IMR-90 (cell line): ENCODE data around the gene HNRNPAB. TPM values are rescaled to one million over a fixed set of nuclear protein-coding genes. Genes with fewer than 3 reads are reported as not detected.

Source experiments
- ATAC-seq: fragments of 200-7000 bp; cut with Tn5 transposase; 2 replicates; pipeline ENCODE4 v1.9.1; 2020; ENCODE audit warnings: low read depth, mild to moderate bottlenecking, moderate library complexity
- BruUV-seq: library from RNA; stranded (reverse); fragments of 400-500 nt; replicated peaks from 2 replicates; lab custom pipeline; 2021; lab: Mats Ljungman, UMichigan
- CTCF ChIA-PET: fragments of 300-600 bp; formaldehyde crosslinking; extraction: SDS; loops from one replicate; lab custom pipeline; 2021; ENCODE audit warnings: antibody characterized with exemption; lab: Yijun Ruan, JAX
- POLR2A ChIA-PET: fragments of 300-600 bp; sonication (Branson Sonifier 250); formaldehyde crosslinking; loops from one replicate; lab custom pipeline; 2022; ENCODE audit warnings: antibody characterized with exemption; ENCODE audit not compliant: unreplicated experiment; lab: Charles Lee
- DNase-seq: peaks from one replicate; pipeline ENCODE4 v3.0.0; 2013
- H2AFZ ChIP-seq: replicated peaks from 2 replicates; pipeline ENCODE3; 2013; ENCODE audit warnings: low read length, mild to moderate bottlenecking; ENCODE audit not compliant: poor library complexity
- H2AK5ac ChIP-seq: 2 replicates; pipeline ENCODE4 v1.6.1; 2013; ENCODE audit warnings: low read depth, low read length, inconsistent platforms
- H2AK9ac ChIP-seq: replicated peaks from 2 replicates; pipeline ENCODE3; 2013; ENCODE audit warnings: mild to moderate bottlenecking, low read depth, low read length, moderate library complexity; ENCODE audit not compliant: poor library complexity
- H2BK120ac ChIP-seq: 2 replicates; pipeline ENCODE4 v1.6.1; 2013; ENCODE audit warnings: low read depth, low read length, inconsistent platforms
- H2BK15ac ChIP-seq: 3 replicates; pipeline ENCODE4 v1.6.1; 2013; ENCODE audit warnings: low read depth, low read length, inconsistent platforms
- H2BK20ac ChIP-seq: 2 replicates; pipeline ENCODE4 v1.6.1; 2013; ENCODE audit warnings: low read depth, mild to moderate bottlenecking, inconsistent platforms, low read length, moderate library complexity
- H2BK5ac ChIP-seq: 2 replicates; pipeline ENCODE4 v1.6.1; 2013; ENCODE audit warnings: mild to moderate bottlenecking, low read depth, low read length, inconsistent platforms; ENCODE audit not compliant: poor library complexity, severe bottlenecking
- H3K14ac ChIP-seq: replicated peaks from 2 replicates; pipeline ENCODE4 v1.6.1; 2013; ENCODE audit warnings: low read depth, low read length, inconsistent platforms
- H3K18ac ChIP-seq: 2 replicates; pipeline ENCODE4 v1.6.1; 2013; ENCODE audit warnings: low read depth, low read length, control low read depth
- H3K23ac ChIP-seq: 2 replicates; pipeline ENCODE4 v1.6.1; 2013; ENCODE audit warnings: low read depth, low read length, inconsistent platforms
- H3K27ac ChIP-seq: 2 replicates; pipeline ENCODE4 v1.5.1; 2013; ENCODE audit warnings: mild to moderate bottlenecking, control low read depth, low read length; ENCODE audit not compliant: insufficient read depth
- H3K27me3 ChIP-seq: 2 replicates; pipeline ENCODE4 v1.6.1; 2013; ENCODE audit warnings: low read length; ENCODE audit not compliant: control insufficient read depth, insufficient read depth
- H3K36me3 ChIP-seq: 2 replicates; pipeline ENCODE4 v1.6.1; 2013; ENCODE audit warnings: low read length, mixed read lengths; ENCODE audit not compliant: control insufficient read depth, insufficient read depth
- H3K4ac ChIP-seq: 2 replicates; pipeline ENCODE4 v1.6.1; 2013; ENCODE audit warnings: low read depth, low read length, inconsistent platforms
- H3K4me1 ChIP-seq: 2 replicates; pipeline ENCODE4 v1.6.1; 2013; ENCODE audit warnings: low read length, mixed read lengths; ENCODE audit not compliant: control insufficient read depth, insufficient read depth
- H3K4me2 ChIP-seq: 2 replicates; pipeline ENCODE4 v1.6.1; 2013; ENCODE audit warnings: low read depth, mild to moderate bottlenecking, control low read depth, low read length, moderate library complexity
- H3K4me3 ChIP-seq: 2 replicates; pipeline ENCODE4 v1.5.1; 2013; ENCODE audit warnings: low read depth, mild to moderate bottlenecking, control low read depth, low read length, moderate library complexity; ENCODE audit not compliant: insufficient read depth
- H3K56ac ChIP-seq: 2 replicates; pipeline ENCODE4 v1.6.1; 2013; ENCODE audit warnings: low read length, inconsistent platforms; ENCODE audit not compliant: insufficient read depth; ENCODE audit errors: extremely low read depth
- H3K79me1 ChIP-seq, 2 experiments: 2 replicates each; pipeline ENCODE4 v1.6.1; 2013; ENCODE audit warnings: low read length in 2 of 2, inconsistent platforms in 1 of 2, low read depth in 1 of 2
- H3K9ac ChIP-seq: 2 replicates; pipeline ENCODE4 v1.6.1; 2013; ENCODE audit warnings: low read depth, low read length, control low read depth
- H3K9me1 ChIP-seq: 2 replicates; pipeline ENCODE4 v1.6.1; 2013; ENCODE audit warnings: low read length, inconsistent platforms; ENCODE audit not compliant: insufficient read depth
- H3K9me3 ChIP-seq: 2 replicates; pipeline ENCODE4 v1.6.1; 2013; ENCODE audit warnings: low read length; ENCODE audit not compliant: control insufficient read depth, insufficient read depth
- H4K20me1 ChIP-seq: 2 replicates; pipeline ENCODE4 v1.6.1; 2013; ENCODE audit warnings: low read length, inconsistent platforms; ENCODE audit not compliant: insufficient read depth
- H4K5ac ChIP-seq: 2 replicates; pipeline ENCODE4 v1.6.1; 2013; ENCODE audit warnings: mild to moderate bottlenecking, low read depth, low read length, control low read depth
- H4K8ac ChIP-seq, 2 experiments: 2 replicates each; pipeline ENCODE4 v1.6.1; 2013; ENCODE audit warnings: low read depth in 2 of 2, low read length in 2 of 2, control low read depth in 1 of 2, inconsistent platforms in 1 of 2
- H4K91ac ChIP-seq: 2 replicates; pipeline ENCODE4 v1.6.1; 2013; ENCODE audit warnings: low read depth, low read length, inconsistent platforms; ENCODE audit not compliant: insufficient read depth
- MAZ ChIP-seq: IDR thresholded peaks from 2 replicates; pipeline ENCODE4 v1.6.1; 2012; ENCODE audit warnings: low read depth, mild to moderate bottlenecking, low read length, improper control_type of control experiment, moderate library complexity, borderline replicate concordance
- POLR2A ChIP-seq: IDR thresholded peaks from 2 replicates; pipeline ENCODE4 v1.6.1; 2012; ENCODE audit warnings: mild to moderate bottlenecking, low read depth, low read length
- WGBS, 2 experiments: methylation state at CpG; one replicate each; pipeline versions ENCODE4 v1.1.5 to v1.1.7; 2013; ENCODE audit warnings: missing lambda C conversion rate in 2 of 2; ENCODE audit not compliant: insufficient read length in 1 of 2; ENCODE audit errors: extremely low coverage in 2 of 2; 5-methylcytosine and 5-hydroxymethylcytosine counted together
- dilution Hi-C: fragments of 300-500 bp; cut with HindIII; formaldehyde crosslinking; loops from one replicate; pipeline ENCODE4 v1.14.3; 2018; ENCODE audit warnings: low sequenced_read_pairs; ENCODE audit not compliant: unreplicated experiment
- in situ Hi-C: fragments of 300-500 bp; cut with MboI; formaldehyde crosslinking; loops from 3 replicates; pipeline ENCODE4 v1.14.3; 2019; ENCODE audit warnings: low sequenced_read_pairs, inconsistent platforms, mixed read lengths
- intact Hi-C: fragments of 100-400 bp; cut with micrococcal nuclease; formaldehyde crosslinking; loops from 2 replicates; pipeline ENCODE4 v1.10.0; 2022
- polyA plus RNA-seq, 3 experiments: library from polyadenylated mRNA; depleted of rRNA; stranded (reverse); fragments of >200 nt; gene quantifications; 2 replicates each; pipeline ENCODE4 v1.2.3, GENCODE V29; 2012; ENCODE audit warnings: low replicate concordance in 1 of 3
- total RNA-seq: library from RNA; depleted of rRNA; stranded (reverse); fragments of >200 nt; gene quantifications from 2 replicates; pipeline ENCODE4 v1.2.3, GENCODE V29; 2012

HNRNPAB gene
- total and polyA plus RNA-seq, 2 of the 4 experiments (the other 2 are of a cell fraction): 32.1 to 128 TPM

- H4K20me1 ChIP-seq: peaks cover 9% of the 10 kb centered on the region; the same call in 1 of the 2 replicates
- H2AFZ ChIP-seq: no peak overlapping the region
- H3K4me3 ChIP-seq: no peak overlapping the region
- no peak overlapping the region for H2AK5ac ChIP-seq
- intact Hi-C loops (no loop called here), dilution Hi-C loops (no loop called here), in situ Hi-C loops (no loop called here)
- H2AK9ac ChIP-seq: no peak overlapping the region
- WGBS, 2 experiments: 100% methylated on average over 1 of the region's 5 CpGs; no CpG with 5 or more reads in 1 of the 2 experiments
- H3K9ac ChIP-seq: no peak overlapping the region
- no peaks in the 10 kb centered on the region for H3K4me1 ChIP-seq
- DNase-seq (no peak), ATAC-seq (no peak)
- H3K14ac ChIP-seq: no peak overlapping the region
- H3K79me1 ChIP-seq: peaks cover 3 to 38% of the 10 kb centered on the region in 2 experiments; a peak in 3 of 4 replicates
- H3K56ac ChIP-seq: no peak overlapping the region
- ChIA-PET CTCF (no interaction called here), POLR2A (no interaction called here)
- H4K5ac ChIP-seq: no peak overlapping the region
- no peak overlapping the region for H4K91ac ChIP-seq
- no peak overlapping the region for H3K27ac ChIP-seq
- H3K27me3 ChIP-seq: no peaks in the 10 kb centered on the region
- H3K23ac ChIP-seq: no peak overlapping the region
- no peak overlapping the region for H2BK20ac ChIP-seq
- H3K4me2 ChIP-seq: no peak overlapping the region
- H3K9me3 ChIP-seq: no peaks in the 10 kb centered on the region
- H3K4ac ChIP-seq: no peak overlapping the region
- 0 out of 2 replicates have a peak, but pooled peaks have one; percentile 11 for TF ChIP-seq POLR2A
- TF ChIP-seq MAZ: no peak
- no peak overlapping the region for H2BK120ac ChIP-seq
- no peak overlapping the region for H4K8ac ChIP-seq
- no peak overlapping the region for H2BK15ac ChIP-seq
- H3K36me3 ChIP-seq: peaks cover 30% of the 10 kb centered on the region
- H3K18ac ChIP-seq: no peak overlapping the region
- no TSS peak for BruUV-seq
- peaks cover 17% of the 10 kb centered on the region for H3K9me1 ChIP-seq
- no peak overlapping the region for H2BK5ac ChIP-seq
Observed at GRCh38 chr5:178221853-178222252, 17.5 kb downstream of the HNRNPAB start.
